ENCODE measurements around the gene NANS. TPM values are rescaled to one million over a fixed set of nuclear protein-coding genes. Genes with fewer than 3 reads are reported as not detected.
"Not testable (repeated sequence)": the region's sequence is repeated elsewhere in the genome, so short reads cannot be mapped to it uniquely, and the experiment has no call there.

Gene NANS

GRCh38 chr9:98130060-98130459 is 73.5 kb downstream of the NANS start:
- H3K4me1 ChIP-seq (ENCODE audit: control insufficient read depth, insufficient read depth, low read depth, low read length); H2AFZ ChIP-seq (ENCODE audit: low read depth, low read length); H2AK5ac ChIP-seq (ENCODE audit: low read length, severe bottlenecking); H3K9me3 ChIP-seq (ENCODE audit: control insufficient read depth, low read length); H2BK120ac ChIP-seq (ENCODE audit: low read depth, low read length); H3K4me2 ChIP-seq (ENCODE audit: low read length, poor library complexity, severe bottlenecking); H3K4me3 ChIP-seq (ENCODE audit: insufficient read depth in 1 of 2, low read depth in 1 of 2, low read length in 2 of 2); H4K91ac ChIP-seq (ENCODE audit: low read length); H3K14ac ChIP-seq (ENCODE audit: low read length in 2 of 2); H3K36me3 ChIP-seq (ENCODE audit: control insufficient read depth in 1 of 2, insufficient read depth in 2 of 2, low read depth in 1 of 2, low read length in 2 of 2); H4K8ac ChIP-seq (ENCODE audit: low read length); H2BK5ac ChIP-seq (ENCODE audit: low read depth, low read length, poor library complexity, severe bottlenecking); H3K79me1 ChIP-seq (replicated peaks; ENCODE audit: low read length, poor library complexity, severe bottlenecking); H3K27ac ChIP-seq (ENCODE audit: low read length, poor library complexity, severe bottlenecking); H2BK15ac ChIP-seq (ENCODE audit: low read depth, poor library complexity, severe bottlenecking); H3K23ac ChIP-seq (ENCODE audit: low read length in 2 of 2); H3K18ac ChIP-seq (ENCODE audit: low read depth in 1 of 2, low read length in 2 of 2); H3K9ac ChIP-seq (ENCODE audit: low read length); H2BK12ac ChIP-seq (ENCODE audit: low read length in 2 of 2); DNase-seq; H3K4ac ChIP-seq (ENCODE audit: low read depth in 1 of 2, low read length in 2 of 2): not testable (repeated sequence)
- H3K27me3 ChIP-seq (ENCODE audit: control insufficient read depth in 1 of 2, insufficient read depth in 1 of 2, low read length in 2 of 2) = peaks cover 0 to 32% of the 10 kb centered on the region in 2 experiments
- WGBS = 95% methylated on average over 4 of the region's 4 CpGs

DNA sequence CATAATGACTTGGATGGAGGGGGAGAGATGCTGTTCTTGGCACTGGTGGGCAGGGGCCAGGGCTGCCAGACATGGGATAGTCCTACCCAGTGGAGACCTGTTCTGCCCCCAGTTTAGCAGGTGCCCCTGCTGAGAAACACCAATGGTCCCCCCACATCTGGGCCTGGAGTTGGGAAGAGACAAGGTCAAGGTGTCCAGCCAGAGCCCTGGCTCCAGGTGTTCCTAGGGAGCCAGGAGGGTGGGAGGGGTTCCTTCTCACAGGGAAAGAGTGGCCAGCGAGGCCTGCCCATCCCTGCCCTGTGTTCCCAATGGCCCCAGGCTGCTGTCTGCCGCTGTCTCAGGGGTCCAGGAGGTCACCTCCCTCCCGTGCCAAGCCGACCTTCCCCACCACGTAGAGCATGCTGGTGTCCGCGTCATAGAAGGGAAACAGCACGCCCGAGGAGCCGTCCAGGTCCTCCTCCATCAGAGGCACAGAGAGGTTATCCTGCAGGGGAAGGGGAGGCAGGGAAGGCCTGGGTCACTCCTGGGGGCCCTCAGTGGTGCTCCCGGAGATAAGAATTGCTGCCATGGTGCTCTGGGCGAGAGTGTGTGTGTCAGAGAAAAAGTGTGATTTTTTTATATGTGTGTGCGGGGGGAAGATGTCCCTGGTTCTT is 74.2 kb downstream of the NANS start:
- 95% methylated on average over 13 of the region's 13 CpGs for WGBS
- H2BK120ac ChIP-seq (ENCODE audit: low read depth, low read length) = no peak overlapping the region
- H4K91ac ChIP-seq (ENCODE audit: low read length) = no peak overlapping the region
- no peak overlapping the region for H3K9ac ChIP-seq (ENCODE audit: low read length)
- no peak overlapping the region for H3K4ac ChIP-seq (ENCODE audit: low read depth in 1 of 2, low read length in 2 of 2)
- no peak overlapping the region for H2AFZ ChIP-seq (ENCODE audit: low read depth, low read length)
- H3K36me3 ChIP-seq (ENCODE audit: control insufficient read depth in 1 of 2, insufficient read depth in 2 of 2, low read depth in 1 of 2, low read length in 2 of 2) = peaks cover 0 to 2% of the 10 kb centered on the region in 2 experiments
- H3K27me3 ChIP-seq (ENCODE audit: control insufficient read depth in 1 of 2, insufficient read depth in 1 of 2, low read length in 2 of 2) = peaks cover 0 to 28% of the 10 kb centered on the region in 2 experiments
- H3K14ac ChIP-seq (ENCODE audit: low read length in 2 of 2) = no peak overlapping the region
- H4K8ac ChIP-seq (ENCODE audit: low read length) = no peak overlapping the region
- no peak overlapping the region for H2BK15ac ChIP-seq (ENCODE audit: low read depth, poor library complexity, severe bottlenecking)
- no peak overlapping the region for H3K27ac ChIP-seq (ENCODE audit: low read length, poor library complexity, severe bottlenecking)
- H2AK5ac ChIP-seq (ENCODE audit: low read length, severe bottlenecking) = no peak overlapping the region
- H3K79me1 ChIP-seq (replicated peaks; ENCODE audit: low read length, poor library complexity, severe bottlenecking) = no peaks in the 10 kb centered on the region
- H3K18ac ChIP-seq (ENCODE audit: low read depth in 1 of 2, low read length in 2 of 2) = no peak overlapping the region
- no peak for DNase-seq
- no peak overlapping the region for H3K4me2 ChIP-seq (ENCODE audit: low read length, poor library complexity, severe bottlenecking)
- H3K4me3 ChIP-seq (ENCODE audit: insufficient read depth in 1 of 2, low read depth in 1 of 2, low read length in 2 of 2) = no peak overlapping the region
- H2BK12ac ChIP-seq (ENCODE audit: low read length in 2 of 2) = no peak overlapping the region
- peaks cover 5% of the 10 kb centered on the region for H3K4me1 ChIP-seq (ENCODE audit: control insufficient read depth, insufficient read depth, low read depth, low read length)
- H3K9me3 ChIP-seq (ENCODE audit: control insufficient read depth, low read length) = no peaks in the 10 kb centered on the region
- no peak overlapping the region for H3K23ac ChIP-seq (ENCODE audit: low read length in 2 of 2)
- no peak overlapping the region for H2BK5ac ChIP-seq (ENCODE audit: low read depth, low read length, poor library complexity, severe bottlenecking)

DNA sequence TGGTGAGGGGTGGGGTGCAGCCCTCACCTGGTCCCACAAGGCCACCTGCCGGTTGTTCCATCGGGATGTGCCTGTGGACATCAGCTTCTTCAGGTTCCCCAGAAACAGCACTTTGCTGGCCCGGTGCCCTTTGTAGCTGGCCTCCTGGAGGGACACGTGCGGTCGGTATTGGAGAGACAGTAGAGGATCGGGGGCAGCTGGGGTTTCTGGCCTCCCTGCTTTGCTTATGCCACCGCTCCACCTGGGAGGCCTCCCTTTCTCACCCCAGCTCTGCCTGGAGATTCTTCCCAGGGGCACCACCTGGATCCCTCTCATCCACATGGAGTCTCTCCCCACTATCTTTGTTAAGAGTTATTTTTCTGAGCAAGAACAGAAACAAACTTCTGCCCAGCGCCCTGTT is 75.6 kb downstream of the NANS start:
- Histone ChIP-seq H2BK15ac (ENCODE audit: low read depth, poor library complexity, severe bottlenecking) (no peak overlapping the region), H2BK12ac (ENCODE audit: low read length in 2 of 2) (no peak overlapping the region), H3K18ac (ENCODE audit: low read depth in 1 of 2, low read length in 2 of 2) (no peak overlapping the region), H4K8ac (ENCODE audit: low read length) (no peak overlapping the region), H3K9ac (ENCODE audit: low read length) (no peak overlapping the region), H3K36me3 (ENCODE audit: control insufficient read depth in 1 of 2, insufficient read depth in 2 of 2, low read depth in 1 of 2, low read length in 2 of 2) (peaks cover 0 to 2% of the 10 kb centered on the region in 2 experiments), H2BK5ac (ENCODE audit: low read depth, low read length, poor library complexity, severe bottlenecking) (no peak overlapping the region), H2AFZ (ENCODE audit: low read depth, low read length) (no peak overlapping the region), H3K27me3 (ENCODE audit: control insufficient read depth in 1 of 2, insufficient read depth in 1 of 2, low read length in 2 of 2) (peaks cover 0 to 25% of the 10 kb centered on the region in 2 experiments), H3K14ac (ENCODE audit: low read length in 2 of 2) (no peak overlapping the region), H3K4me2 (ENCODE audit: low read length, poor library complexity, severe bottlenecking) (no peak overlapping the region), H3K23ac (ENCODE audit: low read length in 2 of 2) (no peak overlapping the region), H3K9me3 (ENCODE audit: control insufficient read depth, low read length) (no peaks in the 10 kb centered on the region), H3K4me3 (ENCODE audit: insufficient read depth in 1 of 2, low read depth in 1 of 2, low read length in 2 of 2) (no peak overlapping the region), H3K4ac (ENCODE audit: low read depth in 1 of 2, low read length in 2 of 2) (no peak overlapping the region), H3K79me1 (replicated peaks; ENCODE audit: low read length, poor library complexity, severe bottlenecking) (no peaks in the 10 kb centered on the region), H2AK5ac (ENCODE audit: low read length, severe bottlenecking) (no peak overlapping the region), H3K4me1 (ENCODE audit: control insufficient read depth, insufficient read depth, low read depth, low read length) (peaks cover 5% of the 10 kb centered on the region), H2BK120ac (ENCODE audit: low read depth, low read length) (no peak overlapping the region), H4K91ac (ENCODE audit: low read length) (no peak overlapping the region), H3K27ac (ENCODE audit: low read length, poor library complexity, severe bottlenecking) (no peak overlapping the region)
- DNase-seq = no peak
- WGBS = 96% methylated on average over 9 of the region's 9 CpGs

Small RNA genes lying within 50 kb of the gene (small RNA-seq; reads per million reads assigned to genes)
- gene RF00017 (ENCODE audit: low read depth) = not detected
- gene RNU6-918P (ENCODE audit: low read depth) = not detected
